HG03575 (cell line): ENCODE measurements around the gene SPATS2.

ENCODE experiments used
- ATAC-seq: cut with Tn5 transposase; IDR thresholded peaks from one replicate; pipeline ENCODE4 v1.9.1; 2021; ENCODE audit not compliant: unreplicated experiment, insufficient number of reproducible peaks, low FRiP score; ENCODE audit errors: extremely low read depth

The SPATS2 gene

DNA sequence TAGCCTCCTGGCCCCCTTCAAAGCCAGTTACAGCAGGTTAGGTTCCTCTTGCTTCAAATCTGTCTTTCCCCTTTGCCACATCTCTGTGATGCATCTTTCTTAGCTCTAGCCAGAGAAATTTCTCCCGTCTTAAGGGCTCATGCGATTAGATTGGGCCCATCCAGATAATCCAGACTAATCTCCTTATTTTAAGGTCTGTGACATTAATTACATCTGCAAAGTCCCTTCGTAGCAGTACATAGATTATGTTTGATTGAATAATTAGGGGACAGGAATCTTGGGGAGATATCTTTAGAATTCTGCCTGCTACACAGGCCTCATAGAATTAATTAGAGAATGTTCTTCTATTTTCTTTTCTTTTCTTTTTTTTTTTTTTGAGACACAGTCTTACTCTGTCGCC lies 79.3 kb downstream of the SPATS2 start:
- no peak for ATAC-seq

DNA sequence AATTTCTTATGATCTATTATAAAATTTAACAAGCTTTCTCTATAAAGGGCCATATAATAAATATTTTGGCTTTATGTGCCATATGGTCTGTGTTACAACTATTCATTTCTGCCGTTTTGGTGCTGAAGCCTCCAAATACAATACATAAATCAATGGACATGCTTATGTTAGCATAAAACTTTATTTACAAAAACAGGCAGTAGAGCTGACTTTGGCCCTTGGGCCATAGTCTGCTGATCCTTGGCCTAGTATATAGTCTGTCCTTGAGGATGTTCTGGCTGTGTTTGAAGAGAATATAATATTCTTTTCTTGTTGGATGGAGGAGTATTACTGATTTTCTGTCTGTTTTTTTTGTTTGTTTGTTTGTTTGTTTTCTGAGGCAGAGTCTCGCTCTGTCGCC lies 81.6 kb downstream of the SPATS2 start:
- ATAC-seq: no peak

DNA sequence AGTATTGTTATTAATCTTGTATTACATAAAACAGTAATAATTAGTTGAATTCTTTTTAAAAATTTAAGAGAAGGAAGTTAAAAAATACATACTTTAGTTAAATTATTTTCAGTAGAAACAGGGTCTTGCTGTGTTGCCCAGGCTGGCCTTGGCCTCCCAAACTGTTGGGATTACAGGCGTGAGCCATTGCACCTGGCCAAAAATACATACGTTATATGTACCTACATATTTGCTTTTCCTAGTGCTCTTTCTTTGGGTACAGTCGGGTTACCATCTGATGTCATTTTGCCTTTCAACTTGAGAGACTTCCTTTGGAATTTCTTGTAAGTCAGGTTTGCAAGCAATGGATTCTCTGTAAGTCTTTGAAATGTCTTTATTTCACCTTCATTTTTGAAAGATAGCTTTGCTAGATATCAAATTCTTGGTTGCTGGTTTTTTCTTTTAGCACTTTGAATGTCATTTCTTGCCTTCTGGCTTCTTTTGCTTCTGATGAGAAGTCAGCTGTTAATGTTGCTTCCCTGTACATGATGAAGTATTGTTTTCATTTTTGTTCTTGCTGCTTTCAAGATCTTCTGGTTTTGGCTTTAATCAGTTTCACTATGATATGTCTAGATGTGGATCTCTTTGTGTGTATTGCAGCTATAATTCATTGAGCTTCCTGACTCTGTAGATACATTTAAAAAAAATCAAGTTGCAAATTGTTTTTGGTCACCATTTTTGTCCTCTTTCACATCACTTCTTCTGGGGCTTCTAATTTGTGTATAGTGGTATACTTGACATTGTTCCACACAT lies 84.4 kb downstream of the SPATS2 start:
- ATAC-seq: peak; percentile 68

GRCh38 chr12:49455501-49455900 lies 88.2 kb downstream of the SPATS2 start:
- ATAC-seq: no peak

GRCh38 chr12:49456131-49456679 lies 88.9 kb downstream of the SPATS2 start:
- ATAC-seq: no peak

- no peak for ATAC-seq
Measured at GRCh38 chr12:49458816-49459215, 91.6 kb downstream of the SPATS2 start.

DNA sequence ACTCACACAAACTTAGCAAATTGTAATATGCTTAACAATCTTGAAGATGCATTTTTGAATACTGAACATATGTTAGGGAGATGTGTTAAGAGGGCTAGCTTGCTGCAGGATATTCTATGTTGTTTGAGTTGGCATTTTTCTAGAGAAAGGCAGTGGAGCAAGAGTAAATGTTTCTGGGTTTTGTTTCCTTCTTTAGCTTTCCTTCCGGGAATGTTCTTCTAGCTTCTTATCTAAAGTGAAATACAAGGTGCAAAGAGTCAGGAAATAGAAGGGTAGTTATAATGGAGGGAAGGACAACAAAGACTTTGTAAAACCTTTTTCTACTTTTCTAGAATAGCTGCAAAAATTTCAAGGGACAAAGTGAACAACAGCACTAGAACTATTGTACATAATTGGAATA lies 94.0 kb downstream of the SPATS2 start:
- no peak for ATAC-seq

GRCh38 chr12:49462083-49462744 lies 95.0 kb downstream of the SPATS2 start:
- no peak for ATAC-seq

GRCh38 chr12:49465132-49465531 lies 97.9 kb downstream of the SPATS2 start:
- no peak for ATAC-seq

- no peak for ATAC-seq
Measured at GRCh38 chr12:49470986-49471385, 103.7 kb downstream of the SPATS2 start.

GRCh38 chr12:49471557-49471956 lies 104.3 kb downstream of the SPATS2 start:
- no peak for ATAC-seq

DNA sequence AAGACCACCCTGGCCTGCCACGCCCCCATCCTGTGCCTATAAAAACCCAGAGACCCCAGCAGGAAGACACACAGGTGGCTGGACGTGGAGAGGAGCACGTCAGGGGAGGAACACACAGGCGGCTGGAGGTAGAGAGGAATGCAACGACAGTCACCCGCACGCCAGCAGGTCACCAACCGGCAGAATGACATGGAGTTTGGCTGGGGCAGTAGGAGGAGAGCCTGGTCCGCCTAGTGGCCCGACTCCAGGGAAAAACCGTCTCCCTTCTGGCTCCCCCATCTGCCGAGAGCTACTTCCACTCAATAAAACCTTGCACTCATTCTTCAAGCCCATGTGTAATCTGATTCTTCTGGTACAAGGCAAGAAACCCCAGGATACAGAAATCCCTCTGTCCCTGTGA lies 108.8 kb downstream of the SPATS2 start:
- ATAC-seq: no peak

DNA sequence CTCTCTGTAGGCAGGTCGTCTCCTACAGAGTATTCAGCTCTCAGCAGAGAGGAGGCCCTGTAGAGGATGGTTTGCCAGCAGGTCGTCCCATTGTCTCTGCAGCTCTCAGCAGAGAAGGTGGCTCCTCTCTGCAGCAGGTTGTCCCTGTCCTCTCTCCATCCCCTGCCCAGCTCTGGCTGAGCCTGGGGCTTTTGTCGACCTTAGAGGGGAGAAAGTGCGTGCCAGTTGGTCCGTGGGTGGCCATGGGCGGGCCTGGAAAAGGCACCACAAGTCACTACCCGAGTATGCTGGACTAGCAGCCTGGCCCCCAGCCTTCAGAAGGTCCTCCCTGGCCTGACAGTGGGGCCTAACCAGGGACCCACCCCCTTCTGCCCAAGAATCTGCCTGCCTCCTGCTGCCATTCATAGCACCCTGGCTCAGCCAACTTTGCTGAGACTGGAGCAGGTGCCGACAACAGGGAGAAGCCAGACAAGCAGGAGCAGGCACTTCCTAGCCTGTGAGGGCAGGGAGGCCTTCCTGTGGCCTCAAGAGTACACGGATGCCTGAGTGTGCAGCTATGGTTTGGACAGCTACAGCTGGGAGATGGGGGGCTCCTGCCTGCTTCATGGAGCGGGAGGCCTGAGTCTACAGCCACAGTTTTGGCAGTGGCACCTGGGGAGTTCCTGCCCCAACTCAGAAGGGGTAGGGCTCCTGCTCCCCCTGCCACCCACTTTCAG lies 111.8 kb downstream of the SPATS2 start:
- ATAC-seq: no peak

GRCh38 chr12:49482095-49483051 lies 115.1 kb downstream of the SPATS2 start:
- no peak for ATAC-seq

- ATAC-seq: no peak
Measured at GRCh38 chr12:49483619-49484018, 116.4 kb downstream of the SPATS2 start.

- ATAC-seq: no peak
Measured at GRCh38 chr12:49487605-49488004, 120.3 kb downstream of the SPATS2 start.

DNA sequence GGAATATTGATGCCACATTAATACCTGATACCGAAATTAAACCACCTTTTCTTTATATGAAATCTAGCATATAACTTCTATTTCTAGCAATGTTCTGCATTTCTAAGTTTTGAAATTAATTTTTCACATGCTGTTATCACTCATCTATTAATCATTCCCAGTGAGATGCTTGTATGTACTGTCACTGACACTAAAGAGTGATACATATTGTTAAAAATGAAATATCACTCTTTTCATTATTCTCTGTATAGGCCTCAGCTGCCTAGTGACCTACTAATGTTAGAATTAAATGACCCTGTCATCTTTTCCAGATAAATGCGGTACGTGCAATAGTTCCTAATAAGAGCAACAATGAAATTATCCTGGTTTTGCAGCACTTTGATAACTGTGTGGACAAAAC lies 121.9 kb downstream of the SPATS2 start:
- ATAC-seq: no peak

DNA sequence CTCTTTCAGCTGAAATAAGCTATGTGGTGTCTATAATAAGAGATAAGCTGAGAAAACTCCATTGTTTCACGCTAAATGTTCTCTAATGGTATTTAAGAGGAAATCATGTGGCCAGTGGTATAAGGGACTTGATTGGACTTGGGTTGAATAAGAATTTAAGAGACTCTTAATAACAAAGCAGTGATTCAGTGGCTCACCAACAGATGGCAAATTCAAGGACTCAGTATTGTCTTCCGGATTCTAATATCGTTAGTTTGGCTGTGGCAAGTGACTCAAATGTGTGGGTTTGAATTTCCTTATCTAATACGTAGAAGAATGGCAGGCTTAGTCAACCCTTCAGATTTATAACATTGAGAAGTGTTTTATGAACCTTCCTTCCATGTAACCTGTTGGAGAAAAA lies 122.5 kb downstream of the SPATS2 start:
- no peak for ATAC-seq

- no peak for ATAC-seq
Measured at GRCh38 chr12:49491823-49492222, 124.6 kb downstream of the SPATS2 start.
